Psoas muscle (tissue), 8 donors: ENCODE measurements around the gene ELOVL5. TPM values are rescaled to one million over a fixed set of nuclear protein-coding genes. Genes with fewer than 3 reads are reported as not detected.

ENCODE experiments used
- ATAC-seq, 4 donors: fragments of 200-7000 bp; cut with Tn5 transposase; one replicate each; pipeline ENCODE4 v1.9.1; 2020; ENCODE audit warnings: moderate library complexity in 3 of 4, mild to moderate bottlenecking in 2 of 4
- DNase-seq, 2 donors: peaks; one replicate each; pipeline ENCODE4 v3.0.0-alpha.2; 2020
- H3K27ac ChIP-seq: fragments of 200-600 bp; one replicate; pipeline ENCODE4 v1.8.0; 2022
- H3K27me3 ChIP-seq, 3 donors: fragments of 200-600 bp in 1 of 3; one replicate each; pipeline versions ENCODE4 v1.6.1 to v1.8.0; 2013 to 2022; ENCODE audit warnings: low read length in 2 of 3, mild to moderate bottlenecking in 2 of 3, moderate library complexity in 1 of 3; ENCODE audit not compliant: insufficient read depth in 3 of 3
- H3K36me3 ChIP-seq, 2 donors: fragments of 200-600 bp in 1 of 2; one replicate each; pipeline versions ENCODE4 v1.6.1 to v1.8.0; 2013 to 2022; ENCODE audit warnings: low read depth in 1 of 2, mild to moderate bottlenecking in 1 of 2, moderate library complexity in 1 of 2; ENCODE audit not compliant: insufficient read depth in 1 of 2
- H3K4me1 ChIP-seq: fragments of 200-600 bp; one replicate; pipeline ENCODE4 v1.8.0; 2022
- H3K4me3 ChIP-seq: fragments of 200-600 bp; one replicate; pipeline ENCODE4 v1.8.0; 2022; ENCODE audit warnings: mild to moderate bottlenecking
- H3K9me3 ChIP-seq: fragments of 200-600 bp; one replicate; pipeline ENCODE4 v1.8.0; 2022
- CTCF ChIP-seq: fragments of 200-600 bp; IDR thresholded peaks from one replicate; pipeline ENCODE4 v1.8.0; 2022; ENCODE audit warnings: antibody characterized with exemption
- WGBS, 3 donors: extraction: QIAGEN DNeasy Blood & Tissue Kit; methylation state at CpG; one replicate each; pipeline versions ENCODE4 v1.1.6 to v1.1.7; 2013; 5-methylcytosine and 5-hydroxymethylcytosine counted together
- intact Hi-C, 2 donors: fragments of 100-400 bp; cut with DNase I; formaldehyde crosslinking; loops; one replicate each; pipeline versions ENCODE4 v1.11.0 to v1.14.2; 2022
- polyA plus RNA-seq, 3 donors: library from polyadenylated mRNA; stranded (reverse); fragments of 200-250 nt; gene quantifications; one replicate each; pipeline ENCODE4 v1.2.3, GENCODE V29; 2013
- total RNA-seq, 4 donors: library from RNA; stranded (reverse); fragmentation: NEBNext Ultra II Directional in 2 of 4; extraction: Animal tissue kit (Norgen Biotek cat#: 25700) in 2 of 4; gene quantifications; one replicate each; pipeline versions ENCODE4 v1.2.1 to v1.2.4, GENCODE V29; 2021 to 2023
- donor health status: healthy with polysubstance abuse.
- donor health status: DM: no; HTN: no; CAD: no; lungs with moderate emphysema.
- donor health status: Bipolar disorder and iron deficiency.
- donor health status: healthy.
- donor health status: DM: yes; HTN: yes; CAD: no.
- donor health status: DM: no; HTN: no; CAD: no.
- donor health status: DM: no; HTN: no; CAD: no.
- donor health status: DM: yes; HTN: yes; CAD: no.

ELOVL5 gene
- total and polyA plus RNA-seq, 7 donors: 4.8 to 14.4 (median 7.5) TPM

GRCh38 chr6:53264337-53264736 lies 84.4 kb downstream of the ELOVL5 start:
- Histone ChIP-seq H3K27me3 (no peaks in the 10 kb centered on the region), H3K27ac (no peak overlapping the region), H3K4me3 (no peak overlapping the region), H3K9me3 (no peaks in the 10 kb centered on the region), H3K36me3 (peaks cover 0 to 11% of the 10 kb centered on the region in 2 donors), H3K4me1 (peaks cover 3% of the 10 kb centered on the region)
- ATAC-seq (no peak), DNase-seq (no peak)
- intact Hi-C loops: no loop called here
- TF ChIP-seq CTCF: no peak
- WGBS, 3 donors: 92 to 100% (median 94%) methylated on average over 3 of the region's 3 CpGs

- H3K27me3 ChIP-seq: no peaks in the 10 kb centered on the region
- peaks cover 0 to 8% of the 10 kb centered on the region in 2 donors for H3K36me3 ChIP-seq
- DNase-seq (no peak), ATAC-seq (no peak)
- intact Hi-C loops: no loop called here
- no peak overlapping the region for H3K4me3 ChIP-seq
- 61 to 73% (median 63%) methylated on average over 2 of the region's 2 CpGs for WGBS, 3 donors
- peaks cover 3% of the 10 kb centered on the region for H3K4me1 ChIP-seq
- no peak overlapping the region for H3K27ac ChIP-seq
- TF ChIP-seq CTCF: no peak
- no peaks in the 10 kb centered on the region for H3K9me3 ChIP-seq
These were observed 84.8 kb downstream of the ELOVL5 start for GRCh38 chr6:53263917-53264316.

- ATAC-seq (no peak), DNase-seq (no peak)
- intact Hi-C loops: no loop called here
- H3K27me3 ChIP-seq: no peaks in the 10 kb centered on the region
- 88 to 91% (median 88%) methylated on average over 11 of the region's 11 CpGs for WGBS, 3 donors
- peaks cover 3% of the 10 kb centered on the region for H3K4me1 ChIP-seq
- TF ChIP-seq CTCF: no peak
- no peaks in the 10 kb centered on the region for H3K9me3 ChIP-seq
- no peak overlapping the region for H3K27ac ChIP-seq
- no peak overlapping the region for H3K4me3 ChIP-seq
- no peaks in the 10 kb centered on the region for H3K36me3 ChIP-seq
These were observed 88.7 kb downstream of the ELOVL5 start for GRCh38 chr6:53259860-53260580.

- Histone ChIP-seq H3K27me3 (no peaks in the 10 kb centered on the region), H3K27ac (no peak overlapping the region), H3K36me3 (no peaks in the 10 kb centered on the region), H3K4me1 (no peaks in the 10 kb centered on the region), H3K4me3 (no peak overlapping the region), H3K9me3 (no peaks in the 10 kb centered on the region)
- intact Hi-C loops: no loop called here
- no peak for TF ChIP-seq CTCF
- ATAC-seq (no peak), DNase-seq (no peak)
- WGBS, 3 donors: 93 to 95% (median 94%) methylated on average over 5 of the region's 5 CpGs
These were observed 90.0 kb downstream of the ELOVL5 start for GRCh38 chr6:53258774-53259155.
